ENCODE data around the gene ADAT3.

The ADAT3 gene

DNA sequence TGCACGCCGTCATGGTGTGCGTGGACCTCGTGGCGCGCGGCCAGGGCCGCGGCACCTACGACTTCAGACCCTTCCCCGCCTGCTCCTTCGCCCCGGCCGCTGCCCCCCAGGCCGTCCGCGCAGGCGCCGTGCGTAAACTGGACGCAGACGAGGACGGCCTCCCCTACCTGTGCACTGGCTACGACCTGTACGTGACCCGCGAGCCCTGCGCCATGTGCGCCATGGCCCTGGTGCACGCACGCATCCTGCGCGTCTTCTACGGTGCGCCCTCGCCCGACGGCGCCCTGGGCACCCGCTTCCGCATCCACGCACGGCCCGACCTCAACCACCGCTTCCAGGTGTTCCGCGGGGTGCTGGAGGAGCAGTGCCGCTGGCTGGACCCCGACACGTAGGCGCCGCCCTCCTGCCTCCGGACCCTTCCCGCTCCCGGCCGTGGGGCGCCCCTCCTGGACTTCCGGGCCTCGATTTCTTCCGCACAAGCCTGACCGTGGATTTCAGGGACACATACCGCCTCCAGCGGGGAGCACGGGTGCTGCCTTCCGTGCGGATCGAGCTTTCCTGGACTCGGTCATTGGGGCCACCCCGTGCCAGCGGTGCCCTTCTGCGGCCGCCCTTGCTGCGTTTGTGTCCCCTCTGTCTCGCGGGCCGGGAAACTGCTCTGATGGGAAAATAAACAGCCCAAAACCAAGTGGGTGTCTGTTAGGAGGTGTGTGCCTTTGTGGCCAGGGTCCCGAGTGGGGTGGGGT lies 7.7 kb downstream of the ADAT3 start:
- DNase-seq: no peak

DNA sequence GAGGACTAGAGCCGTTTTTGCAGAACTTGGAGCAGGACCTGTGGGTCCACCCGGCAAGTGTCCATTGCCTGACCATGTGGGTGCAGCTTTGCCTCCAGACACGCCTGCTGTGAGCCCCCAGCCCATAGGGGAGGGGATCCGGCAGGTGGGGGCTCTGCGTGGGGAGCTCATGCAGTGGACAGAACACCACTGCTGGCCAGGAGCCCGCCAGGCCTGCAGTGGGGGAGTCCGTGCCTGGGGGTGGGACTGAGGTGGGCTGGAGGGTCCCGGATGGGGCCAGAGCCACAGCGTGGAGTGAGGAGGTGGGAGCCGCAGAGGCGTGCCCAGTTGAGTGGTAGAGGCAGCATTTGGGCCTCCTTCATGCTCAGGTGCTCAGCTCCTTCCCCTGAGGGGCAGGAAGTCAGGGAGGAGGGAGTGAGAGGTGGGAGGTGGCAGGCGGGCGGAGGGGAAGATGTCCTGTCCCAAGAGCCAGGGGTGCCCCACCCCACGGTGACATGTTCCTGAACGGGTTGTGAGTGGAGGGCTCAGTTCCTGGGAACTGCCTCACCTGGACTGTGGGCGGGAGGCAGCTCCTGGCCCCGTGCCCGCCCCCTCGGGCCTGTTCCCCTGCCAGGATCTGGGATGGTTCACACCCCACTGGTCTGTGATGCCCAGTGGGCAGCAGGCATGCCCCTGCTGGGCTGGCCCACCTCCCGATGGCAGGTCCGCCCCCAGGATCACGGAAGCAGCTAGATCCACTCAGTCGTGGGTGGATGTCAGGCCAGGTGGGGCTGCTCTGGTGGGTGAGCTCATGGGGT lies 8.8 kb downstream of the ADAT3 start:
- no peak for DNase-seq

DNA sequence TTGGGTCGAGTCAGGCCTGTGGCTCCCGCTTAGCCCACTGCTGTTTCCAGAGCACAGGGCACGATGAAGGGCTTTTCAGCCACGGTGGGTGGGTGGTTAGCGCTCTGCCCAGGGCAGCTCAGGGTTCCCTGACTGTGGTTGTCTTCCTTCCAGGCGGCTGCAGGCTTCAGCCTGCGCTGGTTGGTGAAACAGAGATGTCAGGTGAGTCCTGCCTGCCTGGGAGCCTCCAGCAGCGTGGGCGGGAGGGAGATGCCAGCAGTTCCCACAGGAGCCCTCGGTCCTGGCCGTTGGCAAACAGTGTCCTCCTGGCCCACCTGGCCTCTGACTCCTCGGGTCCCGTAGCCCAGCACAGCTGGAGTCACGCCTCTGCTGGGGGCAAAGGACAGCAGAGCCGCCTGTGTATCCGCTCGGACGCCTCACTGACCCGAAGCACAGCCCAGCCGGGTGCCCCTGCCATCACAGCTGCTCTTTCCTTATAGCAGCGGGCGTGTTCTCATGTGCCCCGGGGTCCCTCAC lies 9.7 kb downstream of the ADAT3 start:
- no peak for DNase-seq

DNA sequence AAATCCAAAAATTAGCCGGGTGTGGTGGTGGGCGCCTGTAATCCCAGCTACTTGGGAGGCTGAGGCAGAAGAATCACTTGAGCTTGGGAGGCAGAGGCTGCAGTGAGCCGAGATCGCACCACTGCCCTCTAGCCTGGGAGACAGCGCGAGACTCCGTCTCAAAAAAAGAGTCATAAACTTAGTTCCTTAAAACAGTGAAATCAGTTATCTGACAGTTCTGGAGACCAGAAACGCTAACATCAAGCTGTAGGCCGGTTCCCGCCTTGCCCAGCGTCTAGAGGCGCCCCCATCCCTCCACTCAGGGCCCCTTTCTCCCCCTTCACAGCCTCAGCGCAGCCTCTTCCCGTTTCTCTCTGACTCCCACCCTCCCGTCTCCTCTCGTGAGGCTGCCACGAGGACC lies 11.9 kb downstream of the ADAT3 start:
- DNase-seq: no peak

DNA sequence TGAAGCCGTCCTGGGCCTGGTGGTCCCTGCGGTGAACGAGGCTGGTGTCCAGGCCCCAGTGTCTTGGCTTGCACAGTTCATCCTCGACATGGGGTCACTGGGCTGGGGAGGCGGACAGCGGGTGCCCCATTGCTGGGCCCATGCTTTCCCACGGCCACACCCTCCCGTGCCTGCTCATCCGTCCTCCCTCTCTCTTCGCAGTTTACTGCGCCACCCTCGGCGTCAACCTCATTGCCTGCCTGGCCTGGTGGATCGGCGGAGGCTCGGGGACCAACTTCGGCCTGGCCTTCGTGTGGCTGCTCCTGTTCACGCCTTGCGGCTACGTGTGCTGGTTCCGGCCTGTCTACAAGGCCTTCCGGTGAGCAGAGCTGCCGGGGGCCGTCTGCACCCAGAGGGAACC lies 12.7 kb downstream of the ADAT3 start:
- no peak for DNase-seq

DNA sequence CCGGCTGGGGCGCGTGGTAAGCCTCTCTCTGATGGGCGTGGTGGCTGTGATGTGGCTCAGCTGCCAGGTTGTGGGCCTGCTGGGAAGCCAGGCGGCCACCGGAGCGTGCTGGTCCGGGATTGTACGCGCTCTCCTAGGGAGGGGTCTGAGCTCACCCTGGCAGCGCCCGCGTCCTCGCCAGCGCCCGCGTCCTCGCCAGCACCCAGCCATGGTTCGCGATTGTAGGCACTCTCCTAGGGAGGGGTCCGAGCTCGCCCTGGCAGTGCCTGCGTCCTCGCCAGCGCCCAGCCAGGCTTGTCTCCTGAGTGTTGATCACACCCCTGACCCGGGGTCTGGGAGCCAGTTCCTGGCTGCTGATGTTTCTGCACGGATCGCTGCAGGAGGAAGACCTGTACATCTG lies 13.8 kb downstream of the ADAT3 start:
- DNase-seq: no peak

DNA sequence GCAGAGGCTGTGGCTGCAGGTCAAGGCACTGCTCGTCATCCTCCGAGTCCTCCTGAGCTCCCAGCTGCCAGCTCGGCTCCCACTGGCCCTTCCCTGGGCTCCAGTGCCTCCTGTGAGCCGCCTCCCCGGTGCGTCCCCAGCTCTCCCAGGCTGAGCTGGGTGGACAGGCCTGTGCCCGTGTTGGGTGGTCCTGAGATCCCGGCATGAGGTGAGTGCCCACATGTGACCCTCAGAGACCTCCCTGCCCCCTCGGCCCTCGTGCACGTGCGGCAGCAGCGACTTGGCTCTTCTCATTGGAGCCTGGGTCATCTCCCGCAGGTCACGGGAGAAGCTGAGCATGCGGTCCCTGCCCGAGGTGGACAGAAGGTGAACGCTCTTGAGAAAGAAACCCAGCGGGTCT lies 15.4 kb downstream of the ADAT3 start:
- no peak for DNase-seq

DNA sequence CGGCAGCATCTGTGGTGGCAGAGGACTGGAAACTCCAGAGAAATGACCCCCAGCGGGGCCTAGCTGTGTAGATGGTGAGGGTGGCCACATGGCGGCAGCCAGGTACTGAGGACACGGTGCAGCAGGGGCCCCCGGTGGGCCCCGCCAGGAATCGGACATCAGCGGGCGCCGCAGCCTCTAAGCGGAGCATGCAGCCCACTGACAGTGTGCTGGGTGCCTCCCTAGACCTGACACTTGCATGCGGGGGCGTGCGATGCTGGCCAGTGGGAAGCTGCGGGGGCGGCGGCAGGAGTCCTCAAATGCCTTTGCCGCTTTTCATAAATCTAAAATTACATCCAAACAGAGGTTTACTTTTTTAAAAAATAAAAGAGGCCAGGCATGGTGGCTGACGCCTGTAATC lies 16.1 kb downstream of the ADAT3 start:
- DNase-seq: no peak

DNA sequence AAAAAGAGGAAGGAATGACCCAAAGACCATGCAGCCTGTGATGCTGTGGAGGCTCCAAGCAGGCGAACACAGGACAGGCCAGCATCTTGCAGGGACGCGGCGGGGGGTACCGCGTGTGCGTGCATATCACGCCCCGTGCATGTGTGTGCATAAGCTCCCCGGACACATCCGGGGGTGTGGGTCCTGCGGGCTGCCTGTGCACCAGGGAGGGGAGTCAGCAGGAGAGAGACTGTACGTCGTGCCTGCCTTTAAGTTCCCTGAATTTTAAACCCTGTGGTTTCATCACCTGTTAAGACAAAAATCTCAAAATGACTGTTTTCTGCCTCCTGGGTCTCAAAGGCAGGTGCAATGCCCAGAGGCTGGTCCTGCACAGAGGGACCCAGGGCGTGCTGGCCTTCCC lies 16.6 kb downstream of the ADAT3 start:
- no peak for DNase-seq

DNA sequence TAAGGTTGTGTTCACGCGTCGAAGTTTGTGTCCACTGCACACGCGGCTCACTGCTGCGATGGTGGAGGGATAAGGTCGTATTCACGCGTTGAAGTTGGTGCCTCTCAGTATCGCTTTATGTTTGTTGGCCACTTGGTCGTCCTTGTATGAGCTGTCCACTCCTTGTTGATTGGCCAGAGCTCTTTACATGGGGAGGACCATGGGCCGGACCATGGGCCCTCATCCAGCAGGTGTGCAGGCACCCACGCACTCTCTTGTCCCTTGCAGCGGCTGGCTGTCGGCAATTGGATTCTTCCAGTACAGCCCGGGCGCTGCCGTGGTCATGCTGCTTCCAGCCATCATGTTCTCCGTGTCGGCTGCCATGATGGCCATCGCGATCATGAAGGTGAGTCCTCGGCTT lies 17.6 kb downstream of the ADAT3 start:
- DNase-seq: no peak

DNA sequence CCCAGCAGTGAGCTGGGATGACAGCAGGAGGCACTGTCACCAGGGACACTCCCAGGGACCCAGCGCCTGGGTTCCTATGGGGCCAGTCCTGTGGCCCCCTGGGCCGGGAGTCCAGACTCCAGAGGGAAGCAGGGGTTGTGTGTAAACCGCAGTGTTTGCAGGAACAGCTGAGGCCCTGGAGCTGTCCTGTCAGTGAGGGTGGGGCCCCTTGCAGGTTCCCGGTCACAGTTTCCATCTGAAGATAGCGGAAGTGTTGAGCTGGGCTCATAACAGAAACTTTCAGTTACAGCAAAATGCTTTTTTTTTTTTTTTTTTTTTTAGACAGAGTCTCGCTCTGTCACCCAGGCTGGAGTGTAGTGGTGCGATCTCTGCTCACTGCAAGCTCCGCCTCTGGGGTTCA lies 18.1 kb downstream of the ADAT3 start:
- DNase-seq: no peak

DNA sequence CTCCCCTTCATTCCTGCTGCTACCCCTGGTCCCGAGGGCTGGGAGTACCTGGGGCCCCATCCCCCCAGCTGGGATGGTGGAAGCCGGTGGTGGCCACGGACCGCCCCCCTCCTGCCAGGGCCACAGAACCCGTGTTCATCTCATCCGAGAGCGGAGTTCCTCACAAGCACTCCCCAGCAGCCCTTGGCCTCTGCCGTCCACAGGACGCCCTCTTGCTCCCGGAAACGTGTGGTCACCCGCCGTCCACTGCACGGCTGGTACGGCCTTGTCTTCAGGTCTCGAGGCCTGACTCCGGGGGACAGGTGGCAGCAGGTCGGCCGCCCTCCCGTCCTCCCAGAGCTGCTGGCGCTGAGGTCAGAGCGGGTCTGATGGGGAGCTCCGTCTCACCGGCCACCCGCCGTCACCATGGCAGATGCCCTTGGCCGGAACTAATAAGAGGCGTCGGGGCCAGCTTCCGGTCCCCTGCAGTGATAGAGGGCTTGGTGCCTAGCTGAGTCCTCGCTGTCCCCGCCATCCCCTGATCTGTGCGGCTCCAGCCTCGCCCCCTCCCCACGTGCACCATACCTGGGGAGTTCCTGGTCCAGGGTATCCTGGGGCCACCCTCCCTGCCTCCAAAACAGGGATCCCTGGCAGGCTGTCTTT lies 19.2 kb downstream of the ADAT3 start:
- no peak for DNase-seq

DNA sequence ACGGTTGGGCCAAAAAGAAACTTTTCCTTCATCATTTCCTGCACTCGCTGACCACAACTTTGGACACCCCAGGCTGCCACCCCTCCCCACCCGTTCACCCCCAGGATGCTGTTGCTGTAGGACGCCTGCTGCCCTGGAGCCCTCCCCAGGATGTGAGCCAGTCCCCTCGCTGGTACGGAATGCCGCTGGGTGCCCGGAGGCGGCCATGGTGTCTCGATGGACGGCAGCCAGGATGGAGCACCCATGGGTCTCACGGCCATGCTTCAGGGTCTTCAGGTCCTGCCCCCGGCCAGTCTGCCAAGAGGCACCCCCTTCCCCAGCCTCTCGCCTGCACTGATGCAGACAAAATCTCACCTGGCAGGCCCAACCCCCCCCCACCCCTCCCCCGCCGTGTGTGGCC lies 20.3 kb downstream of the ADAT3 start:
- DNase-seq: no peak

DNA sequence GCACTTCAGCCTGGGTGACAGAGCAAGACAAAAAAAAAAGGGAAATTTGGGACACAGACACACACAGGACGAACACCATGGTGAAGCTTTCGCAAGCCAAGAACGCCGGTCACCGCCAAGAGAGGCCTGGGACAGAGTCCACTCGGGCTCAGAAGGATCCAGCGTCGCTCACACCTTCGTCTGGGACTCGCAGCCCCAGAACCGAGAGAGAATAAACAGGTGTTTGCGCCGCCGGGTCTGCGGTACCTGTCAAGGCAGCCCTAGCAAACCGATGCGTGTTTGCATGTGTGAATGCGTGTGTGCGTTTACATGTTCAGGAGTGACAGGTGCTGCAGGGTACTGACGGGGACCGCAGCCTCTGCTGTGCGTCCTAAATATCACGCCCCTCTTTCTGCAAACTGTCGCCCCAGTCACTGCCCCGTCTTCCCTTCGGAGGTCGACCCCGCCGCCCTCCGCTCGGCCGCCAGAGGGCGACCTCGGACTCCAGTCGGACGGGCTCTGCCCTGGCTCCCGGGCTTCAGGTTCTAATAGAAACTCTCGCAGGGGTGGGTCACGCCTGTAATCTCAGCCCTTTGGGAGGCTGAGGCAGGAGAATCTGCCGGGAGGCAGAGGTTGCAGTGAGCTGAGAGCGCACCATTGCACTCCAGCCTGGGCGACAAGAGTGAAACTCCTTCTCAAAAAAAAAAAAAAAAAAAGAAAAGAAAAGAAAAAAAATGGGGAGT lies 24.0 kb downstream of the ADAT3 start:
- DNase-seq: peak in 45 of 51 donors; percentile 8 to 85 (median 52)

DNA sequence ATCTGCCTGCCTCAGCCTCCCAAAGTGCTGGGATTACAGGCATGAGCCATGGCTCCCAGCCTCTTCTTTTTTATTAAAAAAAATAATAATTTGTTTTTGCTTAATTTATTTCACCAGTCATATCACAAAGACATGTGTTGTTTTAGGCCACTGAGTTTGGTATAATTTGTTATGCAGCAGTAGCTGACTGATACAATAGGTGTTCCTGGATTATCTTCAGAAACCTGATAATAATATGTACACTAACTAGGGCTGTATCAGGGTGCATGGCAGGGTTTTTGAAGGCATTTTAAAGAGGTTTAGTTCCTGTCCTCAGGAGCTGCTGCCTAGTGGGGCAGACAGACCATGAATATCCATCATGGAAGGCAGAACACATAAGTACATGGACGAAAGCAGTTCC lies 26.2 kb downstream of the ADAT3 start:
- DNase-seq: no peak

DNA sequence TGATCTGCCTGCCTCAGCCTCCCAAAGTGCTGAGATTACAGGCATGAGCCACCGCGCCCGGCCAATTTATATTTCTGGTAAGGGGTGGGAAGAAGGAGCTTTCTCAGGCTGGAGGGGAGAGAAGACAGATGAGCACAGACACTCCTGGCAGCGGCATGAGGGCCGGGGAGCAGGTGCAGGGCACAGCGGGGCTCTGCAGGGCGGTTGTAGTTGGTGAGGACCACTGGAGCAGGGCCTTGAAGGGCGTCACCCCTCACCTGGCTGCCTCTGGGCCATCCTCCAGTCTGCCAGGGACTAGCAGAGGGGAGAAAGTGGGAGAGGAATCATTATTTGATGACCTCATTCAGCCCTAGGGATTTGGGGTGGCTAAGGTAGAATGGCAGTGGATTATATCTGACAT lies 27.2 kb downstream of the ADAT3 start:
- DNase-seq: no peak

DNA sequence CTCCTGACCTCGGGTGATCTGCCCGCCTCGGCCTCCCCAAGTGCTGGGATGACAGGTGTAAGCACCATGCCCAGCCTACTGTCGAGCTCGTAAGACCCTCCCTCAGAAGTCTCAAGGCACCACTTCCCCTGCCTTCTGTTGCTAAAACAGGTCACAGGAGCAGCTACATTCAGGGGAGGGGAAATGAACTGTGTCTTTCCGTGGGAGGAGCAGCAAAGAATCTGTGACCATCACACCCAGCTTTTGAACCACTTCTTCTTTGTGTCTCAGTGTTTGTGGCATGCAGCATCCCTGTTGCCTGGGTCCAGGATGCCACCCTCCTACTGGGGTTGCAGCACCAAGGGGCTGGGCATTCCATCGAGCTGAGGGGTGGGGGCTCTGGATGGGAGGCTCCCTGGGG lies 28.0 kb downstream of the ADAT3 start:
- DNase-seq: no peak

DNA sequence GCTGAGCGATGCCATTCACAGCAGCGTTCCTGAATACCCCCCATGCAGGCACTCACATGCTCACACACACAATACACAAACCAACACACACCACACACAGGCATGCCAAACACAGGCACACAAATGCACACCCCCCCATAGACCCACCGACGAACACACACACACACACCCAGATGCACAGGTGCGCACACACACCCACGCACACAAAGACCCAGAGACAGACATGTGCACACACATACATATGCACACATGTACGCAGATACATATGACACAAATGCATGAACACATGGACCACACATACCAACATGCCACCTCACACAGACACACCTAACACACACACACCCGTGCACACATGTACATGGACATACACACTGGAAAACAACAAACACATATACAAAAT lies 28.7 kb downstream of the ADAT3 start:
- DNase-seq: no peak

DNA sequence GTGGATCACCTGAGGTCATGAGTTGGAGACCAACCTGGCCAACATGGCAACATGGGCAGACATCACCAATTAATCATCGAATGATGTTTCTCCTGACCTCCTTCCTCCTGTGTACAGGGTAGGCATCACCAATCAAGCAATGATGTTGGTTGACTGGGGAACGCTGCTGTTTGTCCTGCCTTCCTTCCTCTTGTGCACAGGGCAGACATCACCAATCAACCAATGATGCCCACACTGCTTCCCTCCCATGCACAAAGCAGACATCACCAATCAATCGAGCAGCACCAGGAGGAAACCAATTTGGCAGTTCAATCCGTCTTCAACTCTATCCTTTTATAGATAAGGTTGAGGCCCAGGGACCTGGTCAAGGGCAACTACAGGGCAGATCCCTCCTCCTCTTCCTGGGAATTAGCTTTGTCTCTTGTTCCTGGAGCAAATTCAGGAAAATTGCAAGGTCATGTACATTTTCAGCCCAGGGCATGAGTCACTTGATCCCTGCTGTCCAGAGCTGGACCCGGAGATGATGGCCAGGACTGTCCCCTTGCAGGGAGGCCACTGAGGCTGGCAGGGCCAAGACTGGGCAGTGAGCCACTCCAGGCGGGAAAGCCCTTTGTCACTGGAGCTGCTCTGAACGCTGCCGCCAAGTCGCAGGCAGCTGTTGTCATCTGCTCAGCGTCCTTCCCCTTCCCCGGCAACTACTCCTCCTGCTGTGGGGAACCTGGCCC lies 30.4 kb downstream of the ADAT3 start:
- peak in 41 of 51 donors; percentile 8 to 79 (median 47) for DNase-seq

DNA sequence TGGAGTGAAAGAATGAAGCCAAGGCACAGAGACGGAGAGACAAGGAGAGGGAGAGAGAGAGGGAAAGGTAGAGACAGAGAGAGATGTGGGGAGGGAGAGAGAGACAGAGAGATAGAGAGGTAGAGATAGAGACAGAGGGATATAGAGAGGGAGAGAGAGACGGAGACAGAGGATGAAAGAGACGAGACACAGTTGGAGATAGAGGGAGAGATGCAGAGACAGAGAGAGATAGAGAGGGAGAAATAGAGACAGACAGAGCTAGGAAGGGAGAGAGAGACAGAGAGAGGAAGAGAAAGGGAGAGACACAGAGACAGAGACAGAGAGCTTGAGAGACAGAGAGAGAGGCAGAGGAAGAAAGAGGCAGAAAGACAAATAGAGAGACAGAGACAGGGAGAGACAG lies 31.2 kb downstream of the ADAT3 start:
- DNase-seq: no peak
